Activated CD4-positive, alpha-beta T cell treated with anti-CD3 and anti-CD28 coated beads, Interleukin-10, Interleukin-2, amounts not matched to agents 100 ng/mL and 50 ng/mL, durations not matched to agents 16 hours and 8 hours (primary cell): ENCODE measurements around the gene AGXT.
A peak's percentile ranks its signal among the peaks of the same experiment; 100 is the strongest.

Experiments
- DNase-seq: peaks from one replicate; pipeline ENCODE4 v3.0.0-alpha.2; 2020

AGXT gene

DNA sequence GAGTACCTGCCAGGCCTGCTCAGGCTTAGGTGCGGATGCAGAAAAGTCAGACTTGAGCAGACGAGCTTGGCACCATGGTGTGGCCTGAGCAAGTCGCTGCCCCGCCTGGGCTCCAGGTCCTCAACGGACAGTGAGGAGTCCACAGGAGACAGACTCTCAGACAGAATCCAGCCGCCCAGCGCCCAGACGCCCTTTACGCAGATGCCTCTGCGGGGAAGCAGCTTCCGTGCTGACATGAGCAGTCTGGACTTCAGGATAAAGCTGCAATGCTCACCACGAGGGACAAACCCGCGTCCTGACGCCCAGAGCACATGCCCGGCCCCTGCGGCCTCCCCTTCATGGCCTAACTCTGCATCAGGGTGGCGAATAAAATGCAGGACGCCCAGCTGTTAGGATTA is 30.8 kb downstream of the AGXT start:
- DNase-seq = no peak

DNA sequence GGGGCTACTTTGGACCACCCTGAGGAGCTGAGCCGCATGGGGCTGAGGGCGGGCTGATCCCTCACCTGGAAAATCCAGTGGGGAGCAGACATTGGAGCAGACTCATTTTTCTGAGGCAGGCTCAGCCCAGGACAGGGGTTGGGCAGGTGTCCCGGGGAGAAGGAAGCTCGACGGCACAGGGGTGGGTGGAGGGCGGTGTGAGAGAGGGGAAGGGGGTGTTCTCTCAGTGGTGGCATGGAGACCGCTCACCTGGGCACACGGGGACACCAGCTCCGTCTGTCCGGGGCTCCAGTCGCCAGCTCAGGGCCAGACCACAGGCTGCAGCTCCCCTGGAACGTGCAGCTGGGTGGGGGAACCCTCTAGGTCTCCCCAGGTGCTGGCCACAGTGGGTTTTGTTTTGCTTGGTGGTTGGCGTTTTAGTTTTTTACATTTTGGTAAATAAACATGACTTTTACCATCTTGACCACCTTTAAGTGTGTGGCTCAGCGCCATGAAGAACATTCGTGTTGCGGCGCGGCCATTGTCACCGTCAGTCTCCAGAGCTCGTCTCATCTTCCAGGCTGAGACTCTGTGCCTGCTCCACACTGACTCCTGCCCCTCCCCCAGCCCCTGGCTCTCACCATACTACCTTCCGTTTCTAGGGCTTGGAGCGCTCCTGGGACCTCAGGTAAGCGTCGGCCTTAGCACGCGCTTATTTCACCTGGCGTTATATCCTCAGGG is 31.7 kb downstream of the AGXT start:
- no peak for DNase-seq

DNA sequence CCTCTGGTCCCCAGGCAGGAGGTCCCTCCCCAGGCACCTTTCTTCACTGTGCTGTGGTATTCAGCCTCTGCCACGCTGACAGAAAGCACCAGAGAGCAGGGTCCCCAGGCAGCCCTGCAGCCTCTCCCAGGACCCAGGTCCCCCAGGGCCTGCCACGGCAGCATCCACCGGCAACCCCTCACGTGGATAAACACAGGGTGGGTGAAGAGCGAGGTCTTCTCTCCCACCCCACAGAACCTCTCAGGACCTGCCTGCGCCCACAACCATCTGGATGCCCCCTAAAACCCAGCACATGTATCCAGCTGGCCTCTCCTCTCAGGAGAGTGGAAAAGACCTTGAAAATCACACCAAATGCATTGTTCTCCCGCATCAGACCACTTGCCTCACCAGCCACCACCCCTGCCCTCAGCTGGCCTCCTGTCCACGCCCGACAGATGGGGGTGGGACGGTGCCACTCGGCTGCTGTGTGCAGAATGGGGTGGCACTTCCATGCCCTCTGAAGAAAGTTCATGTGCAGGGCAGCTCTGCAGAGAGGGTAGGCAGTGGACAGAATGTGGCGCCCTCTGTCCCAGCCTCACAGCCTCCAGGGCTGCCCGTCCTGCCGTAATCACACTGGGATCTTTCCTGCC is 33.5 kb downstream of the AGXT start:
- DNase-seq = no peak

DNA sequence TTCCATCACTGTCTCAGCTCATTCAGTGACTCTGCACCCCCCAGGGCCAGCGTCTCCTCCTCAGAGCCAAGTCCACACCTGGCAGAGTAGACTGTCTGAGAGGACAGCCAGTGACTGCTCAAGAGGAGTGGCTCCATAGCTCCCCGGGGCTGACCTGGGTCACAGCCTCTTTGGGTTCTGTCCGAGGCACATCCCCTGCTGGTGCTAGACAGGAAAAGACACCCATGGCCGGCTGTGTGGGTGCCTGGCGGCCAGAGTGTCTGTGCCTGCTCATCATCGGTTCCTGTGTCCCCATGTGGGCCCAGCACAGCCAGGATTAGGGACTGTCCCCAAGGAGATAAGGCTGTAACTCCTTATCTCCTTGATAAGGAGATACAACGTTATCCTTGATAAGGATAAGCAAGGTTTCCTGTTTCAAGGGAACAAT is 34.0 kb downstream of the AGXT start:
- no peak for DNase-seq

DNA sequence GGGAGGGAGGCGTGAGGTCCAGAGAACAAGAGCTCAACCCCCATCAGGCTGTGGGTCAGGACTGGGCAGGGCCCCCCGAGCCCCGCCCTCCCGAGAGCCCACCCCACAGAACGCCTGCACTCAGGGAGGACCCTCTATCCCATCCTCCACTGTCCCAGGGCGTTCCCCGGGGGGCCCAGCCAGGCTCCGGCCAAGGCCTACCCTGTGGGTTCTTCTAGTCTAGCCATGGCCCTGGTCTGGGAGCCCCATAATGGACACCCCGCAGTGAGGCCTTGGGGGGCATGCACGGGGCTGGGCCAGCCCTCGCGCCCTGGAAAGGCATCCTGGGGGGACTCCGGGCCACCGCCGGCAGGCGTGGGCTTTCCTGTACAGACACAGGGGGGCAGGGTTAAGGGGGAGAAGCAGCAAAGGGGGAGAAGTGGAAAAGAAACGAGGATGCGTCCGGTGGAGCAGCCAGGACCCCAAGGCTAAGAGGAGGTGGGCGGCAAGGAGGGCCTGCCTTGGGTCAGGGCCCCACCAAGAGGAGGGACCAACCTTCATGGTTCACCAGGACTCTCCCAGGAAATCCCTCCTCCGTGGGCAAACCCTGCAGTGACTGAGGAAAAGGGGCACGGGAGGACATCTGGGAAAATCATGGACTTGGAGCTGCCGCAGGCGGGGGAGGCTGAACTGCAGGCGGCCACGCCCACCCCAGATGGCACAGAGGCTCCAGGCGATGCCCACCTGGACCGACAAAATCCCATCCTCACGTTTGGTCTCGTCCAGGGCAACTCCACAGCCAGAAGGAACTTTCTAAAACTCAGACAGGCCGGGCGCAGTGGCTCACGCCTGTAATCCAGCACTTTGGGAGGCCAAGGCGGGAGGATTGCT is 34.8 kb downstream of the AGXT start:
- DNase-seq = no peak

DNA sequence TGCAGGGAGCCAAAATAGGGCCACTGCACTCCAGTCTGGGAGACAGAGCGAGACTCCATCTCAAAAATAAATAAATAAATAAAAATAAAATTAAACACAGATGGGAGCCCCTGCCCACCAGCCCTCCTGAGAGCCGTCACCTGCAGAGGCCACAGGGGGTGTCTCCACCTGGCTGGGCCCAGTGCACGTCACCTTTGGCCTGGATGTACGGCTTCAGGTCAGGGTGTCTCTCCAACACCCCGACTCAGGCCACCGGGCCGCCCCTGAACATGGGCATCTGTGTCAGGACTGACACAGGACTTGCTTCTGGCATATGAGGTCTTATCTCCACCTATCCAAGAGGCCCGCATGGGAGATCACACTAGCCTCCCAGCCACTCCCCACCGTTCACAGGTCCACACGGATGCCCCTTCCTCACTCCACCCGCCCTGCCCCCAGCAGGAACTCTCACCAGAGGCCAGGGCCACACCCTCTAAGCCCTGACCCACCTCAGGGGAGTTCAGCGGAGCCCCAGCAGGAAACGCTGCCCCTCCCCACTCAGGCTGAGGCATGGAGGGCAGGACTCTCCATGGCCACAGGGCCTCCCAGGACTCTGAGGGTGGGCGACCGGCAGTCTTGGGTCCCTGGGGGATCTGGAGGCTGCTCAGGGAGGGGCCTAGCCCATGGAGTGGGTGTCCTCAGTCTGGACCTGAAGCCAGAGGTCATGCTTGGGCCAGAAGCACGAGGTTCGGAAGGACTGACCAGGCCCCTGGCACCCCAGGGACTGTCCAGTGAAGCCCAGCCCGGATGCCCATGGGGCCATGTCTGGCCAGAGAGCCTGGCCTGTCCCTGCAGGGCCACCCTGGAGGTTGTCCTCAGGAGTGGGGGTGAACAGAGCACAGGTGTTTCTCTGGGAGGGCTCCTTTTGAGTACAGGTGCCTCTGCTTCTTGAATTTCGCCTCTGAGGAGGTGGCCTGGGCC is 35.9 kb downstream of the AGXT start:
- no peak for DNase-seq

DNA sequence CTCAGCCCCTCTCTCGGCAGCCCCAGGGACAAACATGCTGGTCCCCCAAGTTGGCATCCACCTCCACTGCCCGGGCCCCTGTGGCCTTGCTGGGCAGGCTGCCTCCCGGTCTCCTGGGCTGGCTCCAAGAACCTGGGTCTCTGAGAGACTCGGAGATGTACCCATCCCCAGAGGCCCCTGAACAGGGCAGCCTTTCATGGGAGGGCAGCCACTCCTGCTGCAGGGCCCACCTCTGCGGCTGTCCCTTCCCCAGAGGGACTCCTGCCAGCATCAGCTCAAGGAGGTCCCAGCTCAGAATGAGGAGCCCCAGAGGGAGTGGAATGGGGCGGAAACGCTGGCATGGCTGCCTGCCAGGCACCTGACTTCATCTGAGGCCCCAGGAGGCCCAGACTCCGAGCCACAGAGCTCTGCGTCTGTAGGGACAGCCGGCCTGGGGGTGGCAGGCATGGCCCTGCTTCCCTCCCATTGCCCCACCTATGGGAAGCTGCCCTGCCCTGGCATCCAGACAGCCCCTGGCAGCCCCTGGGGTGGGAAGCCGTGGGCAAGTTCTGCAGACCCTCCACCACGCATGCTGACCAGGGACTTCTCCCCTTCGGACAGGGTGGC is 36.7 kb downstream of the AGXT start:
- no peak for DNase-seq

DNA sequence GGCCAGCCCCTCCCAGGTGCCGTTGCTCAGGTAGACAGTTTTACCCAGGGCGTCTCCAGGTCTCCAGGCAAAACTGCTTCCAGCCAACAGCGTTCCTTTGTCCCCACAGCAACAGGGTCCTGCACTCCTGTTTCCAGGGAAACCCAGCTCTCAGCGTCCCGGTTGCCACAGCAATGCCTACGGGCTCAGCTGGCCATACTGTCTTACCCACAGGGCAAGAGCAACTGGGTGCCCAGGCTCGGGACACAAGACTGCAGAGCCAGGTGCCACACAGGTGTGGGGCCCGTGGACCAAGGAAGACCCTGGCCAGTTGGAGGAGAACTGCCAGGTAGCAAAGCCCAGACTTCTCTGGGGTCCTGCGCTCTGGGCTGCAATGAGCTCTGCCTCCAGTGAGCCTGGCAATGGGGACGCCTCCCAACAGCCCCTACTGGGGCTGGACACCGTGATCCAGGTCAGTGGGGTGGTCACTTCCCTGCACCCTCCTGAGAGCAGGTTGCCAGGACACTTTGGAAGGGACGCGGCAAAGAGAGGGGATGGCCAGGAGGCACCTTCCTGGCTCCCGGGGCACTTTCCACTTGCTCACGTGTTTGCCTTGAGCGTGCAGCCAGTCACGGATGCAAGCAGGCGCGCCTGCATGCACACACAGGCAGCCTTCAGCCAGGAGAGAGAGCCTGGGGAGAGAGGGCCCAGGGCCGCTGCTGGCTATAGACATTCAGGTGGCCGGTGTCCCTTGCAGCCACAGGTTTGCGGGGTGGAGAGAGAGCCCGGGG is 37.7 kb downstream of the AGXT start, which contains the start of gene CROCC2:
Gene CROCC2 (plus strand): TSS at position 196 of the 770 bp plus-strand sequence. CDS start 178 bp downstream, at position 374.
- no peak for DNase-seq

DNA sequence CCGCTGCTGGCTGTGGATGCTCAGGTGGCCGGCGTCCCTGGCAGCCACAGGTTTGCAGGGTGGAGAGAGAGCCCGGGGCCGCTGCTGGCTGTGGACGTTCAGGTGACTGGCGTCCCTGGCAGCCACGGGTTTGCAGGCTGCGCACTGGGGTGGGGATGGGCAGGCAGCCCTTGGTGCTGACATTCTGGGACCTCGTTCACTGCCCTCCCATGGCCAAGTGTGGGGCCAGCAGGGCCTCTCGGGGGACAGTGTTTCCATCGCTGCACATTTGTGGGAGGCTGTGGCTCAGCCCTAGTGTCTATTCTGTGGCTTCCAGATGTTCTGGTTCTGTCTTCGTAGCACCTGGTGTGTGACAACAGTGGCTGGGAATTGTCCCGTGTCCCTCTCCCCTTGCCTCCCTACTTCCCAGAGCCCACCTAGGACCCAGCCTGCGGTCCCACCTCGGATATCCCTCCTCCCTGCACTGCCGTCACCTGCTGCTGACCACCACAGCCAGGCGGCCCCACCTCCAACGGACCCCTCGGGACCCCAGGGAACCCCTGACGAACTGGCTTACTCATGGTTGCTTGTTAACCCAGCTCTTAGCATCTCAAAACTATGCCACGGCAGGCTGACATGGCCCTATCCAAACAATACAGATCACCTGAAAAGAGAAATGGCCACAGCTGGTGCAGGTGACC is 38.4 kb downstream of the AGXT start:
- no peak for DNase-seq

DNA sequence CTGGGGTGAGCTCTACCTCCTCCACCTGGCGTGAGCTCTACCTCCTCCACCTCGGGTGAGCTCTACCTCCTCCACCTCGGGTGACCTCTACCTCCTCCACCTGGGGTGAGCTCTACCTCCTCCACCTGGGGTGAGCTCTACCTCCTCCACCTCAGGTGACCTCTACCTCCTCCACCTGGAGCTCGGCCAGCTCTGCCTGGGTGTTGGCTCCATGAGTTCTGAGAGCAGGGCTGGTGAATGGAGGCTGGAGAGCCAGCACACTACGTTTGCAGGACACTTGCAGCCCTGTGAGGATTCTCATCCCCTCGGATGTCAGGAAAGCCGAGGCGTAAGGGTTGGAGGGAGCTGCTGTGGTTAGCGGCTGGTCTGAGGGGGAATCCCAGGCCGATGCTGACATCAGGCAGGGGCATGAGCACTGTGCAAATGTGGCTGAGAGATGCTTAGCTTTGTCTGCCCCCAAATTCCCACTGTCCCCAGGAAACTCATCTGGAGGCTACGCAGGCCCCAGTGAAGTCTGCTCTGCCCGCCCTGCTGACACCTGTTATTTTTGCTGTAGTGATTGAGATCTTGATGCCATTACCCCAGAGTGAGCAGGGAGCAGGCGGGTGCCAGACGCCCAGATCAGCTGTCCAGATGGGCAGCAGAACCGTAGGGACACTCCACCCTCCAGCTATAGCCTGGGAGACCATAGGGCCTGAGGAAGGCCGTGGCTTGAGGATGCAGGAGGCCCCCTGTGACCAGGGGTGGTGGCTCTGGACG is 40.8 kb downstream of the AGXT start:
- DNase-seq = no peak

DNA sequence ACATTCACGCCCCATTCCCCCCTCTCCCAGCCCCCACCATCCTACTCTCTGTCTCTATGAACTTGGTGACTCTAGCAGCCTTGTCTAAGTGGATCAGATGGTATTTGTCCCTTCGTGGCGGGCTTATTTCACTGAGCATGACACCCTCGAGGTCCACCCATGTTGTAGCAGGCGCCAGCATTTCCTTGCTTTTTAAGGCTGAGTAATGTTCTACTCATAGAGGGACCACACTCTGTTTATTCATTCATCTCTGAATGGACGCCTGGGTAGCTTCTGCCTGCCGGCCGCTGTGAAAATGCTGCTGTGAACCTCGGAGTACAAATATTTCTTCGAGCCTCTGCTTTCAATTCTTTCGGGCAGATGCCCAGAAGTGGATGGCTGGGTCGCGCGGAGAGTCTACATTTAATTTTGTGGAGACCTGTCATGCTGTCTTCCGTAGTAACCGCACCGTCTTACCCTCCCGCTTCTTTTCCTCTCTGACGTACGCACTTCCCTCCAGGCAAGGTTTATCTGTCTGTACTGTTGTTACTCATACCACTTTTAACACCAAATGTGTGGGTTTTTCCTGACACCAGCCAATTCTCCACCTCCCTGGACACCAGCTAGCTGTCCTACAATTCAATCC is 43.1 kb downstream of the AGXT start:
- no peak for DNase-seq

DNA sequence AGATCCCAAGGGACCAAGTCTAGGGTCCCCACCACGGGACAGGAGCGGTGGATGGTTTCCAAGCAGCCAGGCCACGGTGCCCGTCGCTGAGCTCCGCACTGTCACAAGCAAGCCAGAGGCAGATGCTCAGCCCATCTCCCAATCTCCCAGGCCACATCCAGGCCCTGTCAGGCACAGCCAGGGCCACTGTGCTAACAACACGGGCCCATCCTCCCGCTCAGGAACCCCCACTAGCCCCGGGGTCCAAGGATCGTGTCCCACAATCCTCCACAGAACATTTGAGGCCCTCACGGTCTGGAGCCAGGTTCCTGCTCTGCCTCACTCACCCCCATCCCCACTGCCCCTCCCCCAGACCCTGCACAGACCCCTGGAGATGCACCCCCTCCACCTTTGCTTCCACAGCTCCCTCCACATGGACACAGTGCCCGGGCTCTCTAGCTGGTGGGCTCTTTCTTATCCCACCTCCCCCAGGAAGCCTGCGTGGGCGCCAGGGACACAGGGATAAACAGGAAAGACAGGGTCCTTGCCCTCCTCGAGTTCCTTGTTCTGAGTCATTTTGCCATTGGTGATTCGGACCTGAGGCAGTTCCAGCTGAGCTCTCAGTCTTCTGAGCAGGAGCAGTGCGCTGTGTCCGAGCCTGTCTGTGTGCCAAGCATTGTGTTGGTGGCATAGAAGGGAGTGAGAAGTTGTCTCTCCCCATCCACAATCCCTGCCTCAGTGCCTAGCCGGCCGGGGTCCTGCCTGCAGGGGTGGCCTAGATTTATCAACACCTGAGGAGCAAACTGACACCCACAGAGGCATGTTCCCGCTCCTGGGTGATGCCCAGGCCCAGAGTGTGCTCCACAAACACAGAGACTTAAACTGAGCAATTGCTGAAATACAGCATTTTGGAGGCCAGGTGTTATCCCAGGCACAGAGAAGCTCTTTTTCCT is 44.5 kb downstream of the AGXT start:
- DNase-seq = no peak

DNA sequence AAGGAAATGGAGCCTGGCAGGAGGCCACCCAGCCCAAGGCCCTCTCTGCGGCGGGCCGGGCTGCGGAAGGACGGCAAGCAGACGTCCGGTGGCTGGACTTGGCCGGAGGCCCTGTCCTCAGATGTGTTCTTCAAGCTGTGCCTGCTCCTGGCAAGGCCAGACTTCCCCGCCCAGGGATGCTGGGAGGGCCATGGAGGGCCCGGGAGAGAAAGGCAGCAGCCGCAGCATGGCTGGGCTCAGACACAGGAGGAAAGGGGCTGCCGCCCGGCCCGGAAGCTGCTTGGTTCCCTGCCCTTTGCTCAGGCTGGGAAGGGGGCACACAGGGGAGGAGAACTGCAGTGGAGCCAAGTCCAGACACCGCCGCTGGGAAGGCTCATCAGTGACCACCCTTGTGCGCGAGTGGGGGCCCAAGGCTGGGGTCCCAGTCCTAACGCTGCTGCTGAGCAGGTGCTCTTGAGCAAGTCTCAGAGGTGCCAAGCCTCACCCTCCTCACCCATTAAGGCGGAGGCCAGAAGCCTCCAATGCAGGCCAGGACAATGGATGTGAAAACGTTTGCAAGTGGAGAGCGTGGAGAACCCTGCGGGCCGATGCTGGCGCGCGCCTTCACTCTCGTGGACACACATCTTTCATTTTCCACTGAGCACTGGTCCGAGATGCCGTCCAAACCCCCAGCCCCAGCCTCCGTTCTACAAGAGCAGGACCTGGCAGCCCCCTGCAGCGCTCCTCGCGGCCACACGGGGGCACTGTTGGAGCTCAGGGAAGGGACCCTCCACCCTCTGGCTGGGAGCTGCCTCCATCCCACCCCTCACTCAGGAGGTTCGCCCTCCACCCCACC is 45.4 kb downstream of the AGXT start:
- peak; percentile 65 for DNase-seq

DNA sequence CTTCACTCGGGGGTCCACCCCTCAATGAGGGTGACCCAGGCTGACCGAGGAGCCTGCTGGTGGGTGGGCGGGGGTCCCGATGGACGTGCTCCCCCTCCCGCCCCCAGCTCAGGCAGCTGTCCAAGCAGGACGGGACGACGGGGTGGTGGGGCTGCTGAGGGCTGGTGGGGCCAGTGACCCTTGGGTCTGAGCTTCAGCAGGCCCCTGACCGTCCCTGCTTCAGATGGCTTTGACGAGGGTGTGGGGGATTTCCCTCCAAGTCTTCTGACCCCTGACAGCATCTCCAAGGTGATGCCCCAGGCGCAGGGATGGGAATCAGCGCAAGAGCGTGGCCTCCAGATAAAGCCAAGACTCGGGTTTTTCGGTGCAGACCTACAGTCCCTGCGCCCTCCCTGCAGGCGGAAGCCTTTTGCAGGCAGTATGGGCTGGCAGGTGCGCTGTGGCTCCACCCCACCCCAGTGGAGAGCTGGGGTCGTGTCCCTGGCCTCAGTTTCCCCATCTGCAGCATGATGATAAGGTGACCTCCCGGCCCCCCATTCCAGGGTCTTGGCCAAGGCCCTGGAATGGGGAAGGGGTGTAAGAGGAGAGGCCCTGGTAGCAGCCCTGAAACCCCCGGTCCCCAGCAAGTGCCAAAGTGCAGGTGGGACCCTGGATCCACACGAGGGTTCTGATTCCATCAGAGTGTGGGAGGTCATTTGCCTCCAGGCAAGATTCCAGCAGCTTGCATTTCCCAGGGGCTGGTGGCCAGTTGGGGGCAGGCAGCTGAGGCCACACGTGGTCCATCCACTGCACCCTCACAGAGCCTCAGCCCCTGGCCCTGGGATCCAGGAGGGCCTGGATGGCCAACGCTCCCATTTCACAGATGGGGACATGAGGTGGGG is 46.3 kb downstream of the AGXT start:
- no peak for DNase-seq

DNA sequence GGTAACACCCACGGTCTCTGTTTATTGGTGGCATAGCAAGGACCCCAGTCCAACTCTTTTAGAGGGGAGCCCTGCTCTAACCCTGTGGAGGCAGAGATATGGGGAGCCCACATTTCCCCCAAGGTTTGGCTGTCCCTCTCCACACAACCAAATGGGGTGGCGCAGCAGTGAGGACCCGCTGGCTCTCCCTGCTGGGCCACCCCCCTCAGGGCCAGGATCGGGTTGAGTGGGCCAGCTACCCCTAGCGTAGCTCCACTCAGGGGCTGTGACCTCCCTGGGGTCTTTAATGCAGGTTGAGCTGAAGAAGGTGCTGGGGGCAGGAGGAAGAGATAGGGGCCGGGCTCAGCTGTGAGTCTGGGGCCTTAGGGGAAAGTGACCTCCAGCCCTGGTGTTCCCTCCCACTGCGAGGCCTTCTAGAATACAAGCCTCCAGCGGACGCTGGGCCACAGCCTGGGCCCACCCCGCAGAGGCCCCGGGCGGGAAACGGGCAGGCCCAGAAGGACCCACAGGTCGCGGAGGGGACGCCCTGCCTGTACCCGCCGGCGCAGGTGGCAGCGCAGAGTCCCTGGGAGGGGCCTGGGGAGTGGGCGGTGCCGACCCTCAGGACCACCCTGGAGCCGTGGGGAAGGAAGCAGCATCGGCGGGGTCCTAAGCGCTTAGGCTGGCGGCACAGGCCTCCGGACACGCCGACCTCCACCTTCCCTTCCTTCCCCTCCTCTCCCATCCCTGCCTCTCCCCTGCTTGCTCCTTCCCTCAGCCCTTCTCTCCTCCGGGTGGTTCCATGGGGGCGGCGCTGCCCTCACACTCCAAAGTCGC is 47.1 kb downstream of the AGXT start:
- no peak for DNase-seq
